Left forelimb (tissue), 1 donor: Measurements from ENCODE around the gene ZNF678.

Experiments used
- DNase-seq: peaks from one replicate; pipeline ENCODE4 v3.0.0-alpha.2; 2018; ENCODE audit warnings: low spot score

Gene ZNF678

DNA sequence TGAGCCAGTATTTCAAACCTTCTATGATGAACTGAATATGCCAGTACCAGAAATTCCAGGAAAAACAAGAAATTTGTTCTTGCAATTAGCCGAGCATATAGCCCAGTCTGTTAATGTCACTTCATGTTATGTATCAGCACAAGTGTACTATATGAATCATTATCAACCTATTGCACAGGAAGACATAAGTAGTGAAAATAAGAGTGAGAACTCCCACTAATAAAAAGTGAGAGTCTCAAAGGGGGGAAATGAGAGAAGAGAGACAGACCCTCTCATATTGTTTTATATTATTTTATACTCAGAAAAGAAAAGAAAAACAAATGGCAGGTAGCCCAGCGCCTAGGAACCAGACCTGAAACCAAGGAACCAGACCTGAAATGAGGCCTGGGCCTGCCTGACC lies 155.6 kb downstream of the ZNF678 start:
- DNase-seq: no peak

DNA sequence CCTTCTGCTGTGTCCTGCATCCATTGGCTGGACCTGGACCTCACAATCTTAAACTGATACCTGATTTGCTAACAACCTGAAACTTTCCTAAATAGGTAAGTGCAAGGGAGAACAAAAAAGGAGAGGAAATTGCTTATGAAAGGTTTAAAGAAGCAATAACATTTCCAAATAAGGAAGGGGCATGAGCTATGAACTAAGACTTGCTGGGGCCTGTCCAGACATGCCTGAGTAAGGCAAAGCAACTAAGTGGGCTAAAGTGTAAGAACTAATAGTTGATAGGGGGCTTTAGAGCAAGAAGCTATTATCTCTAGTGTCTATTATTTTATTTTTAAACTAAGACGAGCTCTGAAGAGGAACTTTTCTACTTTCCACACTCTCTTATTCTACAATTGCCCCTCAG lies 160.1 kb downstream of the ZNF678 start:
- DNase-seq: no peak

DNA sequence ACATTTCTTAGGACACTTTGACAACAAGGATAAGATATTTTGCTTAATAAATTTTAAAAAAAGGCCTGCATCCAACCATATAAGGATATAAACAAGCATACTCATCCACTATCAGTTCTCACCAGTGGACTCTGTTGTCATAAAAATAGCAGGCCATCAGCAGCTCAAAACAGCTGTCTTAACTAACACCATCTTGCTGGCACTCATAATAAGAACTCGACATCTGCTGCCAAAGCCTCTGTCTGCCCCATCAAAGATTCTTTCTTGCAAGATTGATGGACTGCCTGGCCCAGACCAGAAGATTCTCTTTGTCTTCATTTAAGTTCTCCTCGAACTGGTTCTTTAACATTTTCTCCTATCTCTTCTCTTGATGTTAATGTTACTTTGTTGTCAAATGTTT lies 161.7 kb downstream of the ZNF678 start:
- DNase-seq: no peak

DNA sequence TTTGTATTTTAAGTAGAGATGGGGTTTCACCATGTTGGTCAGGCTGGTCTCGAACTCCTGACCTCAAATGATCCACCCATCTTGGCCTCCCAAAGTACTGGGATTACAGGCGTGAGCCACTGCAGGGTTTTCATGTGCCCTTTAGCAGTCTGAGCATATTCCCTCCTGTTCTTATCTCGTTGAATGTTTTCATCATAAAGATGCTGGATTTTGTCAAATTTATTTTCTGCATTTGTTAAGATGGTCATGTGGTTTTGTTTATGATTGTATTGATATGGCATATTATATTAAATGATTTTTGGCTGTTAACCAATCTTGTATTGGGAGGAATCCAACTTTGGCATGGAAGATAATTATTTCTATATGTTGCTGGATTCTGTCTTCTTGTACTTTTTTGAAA lies 163.0 kb downstream of the ZNF678 start:
- DNase-seq: no peak
